Fibroblast of lung (primary cell): ENCODE results near the gene BIVM.

Source experiments
- EZH2 ChIP-seq: IDR thresholded peaks from 2 replicates; pipeline ENCODE4 v1.5.1; 2012; ENCODE audit warnings: low read length, control low read depth, mild to moderate bottlenecking; ENCODE audit errors: missing control alignments
- TF ChIP-seq, protein P1 (sequence below), 2 donors: IDR thresholded peaks in 1 of 2; conservative IDR thresholded peaks in 1 of 2; 1 replicate in 1 of 2; 2 replicates in 1 of 2; pipeline ENCODE4 v1.5.1; 2011 to 2012; ENCODE audit warnings: low read length in 2 of 2, control low read depth in 1 of 2, inconsistent platforms in 1 of 2, low read depth in 1 of 2, mild to moderate bottlenecking in 1 of 2

- TF ChIP-seq, protein P1, sequence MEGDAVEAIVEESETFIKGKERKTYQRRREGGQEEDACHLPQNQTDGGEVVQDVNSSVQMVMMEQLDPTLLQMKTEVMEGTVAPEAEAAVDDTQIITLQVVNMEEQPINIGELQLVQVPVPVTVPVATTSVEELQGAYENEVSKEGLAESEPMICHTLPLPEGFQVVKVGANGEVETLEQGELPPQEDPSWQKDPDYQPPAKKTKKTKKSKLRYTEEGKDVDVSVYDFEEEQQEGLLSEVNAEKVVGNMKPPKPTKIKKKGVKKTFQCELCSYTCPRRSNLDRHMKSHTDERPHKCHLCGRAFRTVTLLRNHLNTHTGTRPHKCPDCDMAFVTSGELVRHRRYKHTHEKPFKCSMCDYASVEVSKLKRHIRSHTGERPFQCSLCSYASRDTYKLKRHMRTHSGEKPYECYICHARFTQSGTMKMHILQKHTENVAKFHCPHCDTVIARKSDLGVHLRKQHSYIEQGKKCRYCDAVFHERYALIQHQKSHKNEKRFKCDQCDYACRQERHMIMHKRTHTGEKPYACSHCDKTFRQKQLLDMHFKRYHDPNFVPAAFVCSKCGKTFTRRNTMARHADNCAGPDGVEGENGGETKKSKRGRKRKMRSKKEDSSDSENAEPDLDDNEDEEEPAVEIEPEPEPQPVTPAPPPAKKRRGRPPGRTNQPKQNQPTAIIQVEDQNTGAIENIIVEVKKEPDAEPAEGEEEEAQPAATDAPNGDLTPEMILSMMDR (conservative IDR thresholded peaks at IDR 0.05 in 1 of 2, IDR thresholded peaks at IDR 0.05 in 1 of 2; ENCODE audit: low read depth in 1 of 2, low read length in 2 of 2) = no peak
- no peak for TF ChIP-seq EZH2
Observed at GRCh38 chr13:102774591-102775520, 24.1 kb upstream of the BIVM start.
